A673 (cell line): ENCODE measurements around the gene KDM5A. TPM values are rescaled to one million over a fixed set of nuclear protein-coding genes. Genes with fewer than 3 reads are reported as not detected.

ENCODE experiments used
- BruUV-seq: library from RNA; stranded (reverse); fragments of 400-500 nt; replicated peaks from 2 replicates; lab custom pipeline; 2021; lab: Mats Ljungman, UMichigan
- CTCF ChIA-PET: fragments of 300-600 bp; sonication (Branson Sonifier 250); formaldehyde crosslinking; loops from one replicate; lab custom pipeline; 2022; ENCODE audit warnings: antibody characterized with exemption; lab: Charles Lee
- POLR2A ChIA-PET: fragments of 300-600 bp; sonication (Branson Sonifier 250); formaldehyde crosslinking; loops from one replicate; lab custom pipeline; 2022; ENCODE audit warnings: antibody characterized with exemption; ENCODE audit not compliant: low non-redundant PET; lab: Charles Lee
- DNase-seq: peaks from one replicate; pipeline ENCODE4 v3.0.0-alpha.2; 2015; ENCODE audit warnings: low spot score
- H3K27ac ChIP-seq: fragments of 200-600 bp; sonication (generic); 2 replicates; pipeline ENCODE4 v1.5.1; 2016; ENCODE audit warnings: mixed run types, low read depth, mild to moderate bottlenecking, mixed read lengths, antibody characterized with exemption, low read length; ENCODE audit not compliant: poor library complexity, severe bottlenecking
- H3K27me3 ChIP-seq: fragments of 200-600 bp; sonication (generic); replicated peaks from 2 replicates; pipeline ENCODE4 v1.6.1; 2017; ENCODE audit warnings: mixed run types, low read depth, mild to moderate bottlenecking, mixed read lengths, antibody characterized with exemption, low read length; ENCODE audit not compliant: insufficient read depth, poor library complexity
- H3K36me3 ChIP-seq: fragments of 200-600 bp; sonication (generic); 2 replicates; pipeline ENCODE4 v1.6.1; 2016; ENCODE audit warnings: mixed run types, mild to moderate bottlenecking, mixed read lengths, antibody characterized with exemption, low read length; ENCODE audit not compliant: insufficient read depth, poor library complexity, severe bottlenecking
- H3K4me1 ChIP-seq: fragments of 200-600 bp; sonication (generic); 2 replicates; pipeline ENCODE4 v1.6.1; 2017; ENCODE audit warnings: mixed run types, mild to moderate bottlenecking, mixed read lengths, antibody characterized with exemption, low read length; ENCODE audit not compliant: insufficient read depth, poor library complexity, severe bottlenecking
- H3K4me3 ChIP-seq: fragments of 200-600 bp; sonication (generic); 2 replicates; pipeline ENCODE4 v1.5.1; 2016; ENCODE audit warnings: low read depth, mixed run types, mild to moderate bottlenecking, mixed read lengths, low read length; ENCODE audit not compliant: poor library complexity, severe bottlenecking
- H3K9me3 ChIP-seq: fragments of 200-600 bp; sonication (generic); 2 replicates; pipeline ENCODE4 v1.6.1; 2016; ENCODE audit warnings: mixed run types, low read depth, mild to moderate bottlenecking, mixed read lengths, antibody characterized with exemption, low read length; ENCODE audit not compliant: poor library complexity, severe bottlenecking
- CTCF ChIP-seq: fragments of 300-800, 200-600 bp; sonication (generic); conservative IDR thresholded peaks from 2 replicates; pipeline ENCODE4 v1.5.1; 2017; ENCODE audit warnings: low read depth, mild to moderate bottlenecking, antibody characterized with exemption, low read length, moderate library complexity, mixed read lengths
- EZH2 ChIP-seq: fragments of 200-600 bp; sonication (generic); IDR thresholded peaks from 2 replicates; pipeline ENCODE4 v1.6.1; 2017; ENCODE audit warnings: borderline replicate concordance, low read depth, mild to moderate bottlenecking, mixed read lengths, antibody characterized with exemption, low read length; ENCODE audit not compliant: poor library complexity, severe bottlenecking
- intact Hi-C: fragments of 100-400 bp; cut with micrococcal nuclease; formaldehyde crosslinking; loops from one replicate; pipeline ENCODE4 v1.10.0; 2022; ENCODE audit not compliant: unreplicated experiment
- total RNA-seq: library from RNA; stranded (reverse); gene quantifications from 2 replicates; pipeline ENCODE4 v1.2.3, GENCODE V29; 2021

Gene KDM5A
- total RNA-seq, 1 experiment from 2014 or later = 68.8 TPM

GRCh38 chr12:253116-253831 lies 135.8 kb downstream of the KDM5A start:
- DNase-seq = no peak
- intact Hi-C loops = no loop called here
- H3K27ac ChIP-seq = no peak overlapping the region
- POLR2A ChIA-PET = no interaction called here
- H3K4me1 ChIP-seq = no peaks in the 10 kb centered on the region
- H3K36me3 ChIP-seq = no peaks in the 10 kb centered on the region
- H3K27me3 ChIP-seq = peaks cover 5% of the 10 kb centered on the region
- no TSS peak for BruUV-seq
- no peaks in the 10 kb centered on the region for H3K9me3 ChIP-seq
- CTCF ChIA-PET = no interaction called here
- no peak overlapping the region for H3K4me3 ChIP-seq
- TF ChIP-seq EZH2 = no peak

GRCh38 chr12:252636-253035 lies 136.5 kb downstream of the KDM5A start:
- Histone ChIP-seq H3K36me3 (no peaks in the 10 kb centered on the region), H3K27ac (no peak overlapping the region), H3K4me3 (no peak overlapping the region), H3K4me1 (no peaks in the 10 kb centered on the region), H3K9me3 (peaks cover 3% of the 10 kb centered on the region), H3K27me3 (peaks cover 5% of the 10 kb centered on the region)
- CTCF ChIA-PET = no interaction called here
- POLR2A ChIA-PET = no interaction called here
- intact Hi-C loops = no loop called here
- TF ChIP-seq EZH2 = no peak
- no peak for TF ChIP-seq CTCF
- DNase-seq = no peak
- no TSS peak for BruUV-seq

GRCh38 chr12:247271-247670 lies 141.8 kb downstream of the KDM5A start:
- no peak for DNase-seq
- no TSS peak for BruUV-seq
- TF ChIP-seq EZH2 (no peak), CTCF (no peak)
- H3K27ac ChIP-seq = no peak overlapping the region
- H3K27me3 ChIP-seq = peaks cover 5% of the 10 kb centered on the region
- peaks cover 11% of the 10 kb centered on the region for H3K9me3 ChIP-seq
- H3K4me1 ChIP-seq = no peaks in the 10 kb centered on the region
- CTCF ChIA-PET = no interaction called here
- POLR2A ChIA-PET = no interaction called here
- intact Hi-C loops = no loop called here
- H3K4me3 ChIP-seq = no peak overlapping the region
- H3K36me3 ChIP-seq = no peaks in the 10 kb centered on the region

- TF ChIP-seq EZH2 (no peak), CTCF (no peak)
- Histone ChIP-seq H3K36me3 (no peaks in the 10 kb centered on the region), H3K4me1 (no peaks in the 10 kb centered on the region), H3K9me3 (peaks cover 11% of the 10 kb centered on the region), H3K4me3 (no peak overlapping the region), H3K27me3 (no peaks in the 10 kb centered on the region), H3K27ac (no peak overlapping the region)
- POLR2A ChIA-PET = no interaction called here
- CTCF ChIA-PET = no interaction called here
- BruUV-seq = no TSS peak
- DNase-seq = no peak
- intact Hi-C loops = no loop called here
Measured at GRCh38 chr12:243381-243780, 145.7 kb downstream of the KDM5A start.
